Measurements from ENCODE around the gene TCEAL6.
"Not testable (repeated sequence)": the region's sequence is repeated elsewhere in the genome, so short reads cannot be mapped to it uniquely, and the experiment has no call there.

Gene TCEAL6

DNA sequence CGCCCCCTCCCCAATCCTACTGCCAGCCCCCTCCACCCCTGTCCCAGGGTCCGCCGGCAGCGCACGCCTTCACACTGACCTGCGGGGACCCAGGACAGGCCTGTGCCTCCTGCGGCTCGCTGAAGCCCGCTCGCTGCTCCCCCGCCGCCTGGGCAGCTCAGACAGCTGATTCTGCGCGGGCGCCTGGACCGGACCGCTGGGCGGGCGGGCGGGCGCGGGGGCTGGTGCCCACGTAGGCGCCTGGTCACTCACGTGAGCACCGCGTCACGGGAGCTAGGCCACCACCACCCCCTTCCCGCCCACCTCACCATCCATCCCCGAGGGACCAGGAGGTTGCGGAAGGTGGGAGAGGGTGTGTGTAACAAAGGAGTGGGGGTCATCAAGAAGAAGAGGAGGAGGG lies at the start of gene TCEAL6:
TSS of gene TCEAL6 (minus strand) at position 208 of the 400 bp plus-strand sequence.
- DNase-seq: not testable (repeated sequence)

GRCh38 chrX:102185967-102186720 lies 43.9 kb upstream of the TCEAL6 start:
- no peak for DNase-seq

GRCh38 chrX:102155806-102156179 lies 13.5 kb upstream of the TCEAL6 start, which contains the start of gene BEX5:
Gene BEX5 (minus strand): TSS chrX:102155977. CDS start chrX:102154265, 1,712 bp downstream.
- DNase-seq: peak in 1 of 2 experiments; percentile 3

DNA sequence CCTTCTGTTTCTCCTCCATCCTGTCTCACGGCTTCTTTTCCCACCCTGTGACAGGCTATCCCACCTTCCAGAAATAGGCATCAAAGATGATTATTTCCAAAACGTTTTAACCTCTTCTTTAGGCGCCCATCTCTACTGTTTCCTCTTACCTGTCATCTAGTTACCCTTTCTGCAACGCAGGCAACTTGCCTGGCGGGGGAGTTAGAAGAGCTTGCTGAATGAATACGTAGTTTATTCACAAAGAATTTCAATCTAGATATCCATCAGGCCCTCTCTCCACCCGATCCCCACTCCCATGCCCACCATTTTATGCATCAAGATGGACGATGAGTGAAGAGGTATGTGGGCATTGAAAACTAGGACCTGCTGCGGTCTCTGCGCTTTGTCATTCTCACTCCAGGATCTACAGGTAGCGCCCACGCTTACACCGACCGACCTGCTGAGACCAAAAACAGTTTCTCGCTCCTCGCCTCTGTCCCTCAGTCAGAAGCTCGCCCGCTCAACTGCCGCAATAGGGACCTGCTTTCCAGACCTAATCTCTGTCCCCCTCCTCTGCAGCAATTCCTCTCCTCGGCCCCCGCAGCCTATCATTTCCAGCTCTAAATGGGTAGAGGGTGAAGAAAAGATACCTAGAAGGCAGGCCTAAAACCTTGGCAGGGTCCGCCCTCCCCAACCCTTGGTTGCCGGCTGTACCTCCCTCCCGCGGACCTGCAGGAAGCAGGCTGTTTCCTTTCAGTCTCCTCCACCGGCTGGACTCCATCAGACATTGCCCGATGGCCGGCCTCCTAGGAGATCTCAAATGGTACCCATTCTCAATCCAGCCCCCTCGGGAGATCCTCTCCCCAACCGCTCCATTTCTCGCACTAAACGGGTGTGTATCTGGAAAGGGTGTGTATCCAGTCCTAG lies 12.9 kb upstream of the TCEAL6 start:
- no peak for DNase-seq

DNA sequence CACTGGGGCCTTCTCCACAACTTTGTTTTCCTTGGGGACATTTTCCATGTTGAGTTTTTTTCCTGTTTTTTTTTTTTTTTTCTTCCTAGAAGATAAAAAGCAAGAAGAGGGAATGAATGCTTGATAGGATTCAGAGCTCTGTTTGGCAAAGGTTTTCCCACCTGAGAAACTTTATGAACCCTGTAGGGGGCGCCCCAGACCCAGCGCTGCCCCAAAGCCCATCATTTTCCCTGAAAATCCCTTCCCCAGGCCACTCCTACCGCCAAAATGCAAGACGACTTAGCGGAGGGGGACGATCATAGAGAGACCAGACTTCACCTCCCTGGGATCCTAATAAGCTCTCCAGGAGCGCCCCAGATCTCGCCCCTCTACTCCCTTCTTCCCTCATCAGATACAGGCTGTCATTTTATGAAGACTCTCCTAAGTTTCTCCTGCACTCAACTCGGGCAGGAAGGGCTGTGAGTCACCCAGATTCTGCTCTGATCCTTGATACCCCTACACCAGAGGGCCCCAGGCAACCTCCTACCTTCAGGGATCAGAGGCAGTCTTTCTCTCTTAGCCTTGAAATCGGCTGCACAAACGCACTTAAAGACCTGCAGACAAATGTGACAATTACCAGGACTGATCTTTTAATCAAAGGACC lies 12.1 kb upstream of the TCEAL6 start:
- DNase-seq: no peak

- not testable (repeated sequence) for DNase-seq
Measured at GRCh38 chrX:102141631-102142030, 650 bp downstream of the TCEAL6 start.

- not testable (repeated sequence) for DNase-seq
Measured at GRCh38 chrX:102140876-102141275, 1.4 kb downstream of the TCEAL6 start.

GRCh38 chrX:102138064-102138463 lies 4.2 kb downstream of the TCEAL6 start:
- no peak for DNase-seq

DNA sequence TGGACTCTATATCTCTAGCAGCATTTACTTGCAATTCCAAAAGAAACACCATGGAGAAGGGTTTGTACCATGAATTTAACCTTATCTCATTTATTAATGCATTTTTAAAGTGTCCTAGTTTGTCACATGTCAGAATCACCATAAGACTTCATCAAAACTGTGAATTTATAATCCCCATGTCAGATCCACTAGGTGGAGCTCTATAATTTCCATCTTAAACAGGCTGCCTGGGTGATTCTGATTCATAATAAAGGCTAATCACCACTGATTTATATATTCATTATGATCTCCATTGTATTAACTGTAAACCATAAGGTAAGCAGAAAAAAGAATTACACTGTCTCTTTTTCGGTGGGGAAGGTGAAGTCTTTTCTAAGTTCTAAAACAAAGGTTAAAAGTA lies 12.8 kb downstream of the TCEAL6 start:
- DNase-seq: no peak

- no peak for DNase-seq
Measured at GRCh38 chrX:102126863-102127262, 15.4 kb downstream of the TCEAL6 start.

- DNase-seq: not testable (repeated sequence)
Measured at GRCh38 chrX:102126080-102126818, 16.0 kb downstream of the TCEAL6 start.

DNA sequence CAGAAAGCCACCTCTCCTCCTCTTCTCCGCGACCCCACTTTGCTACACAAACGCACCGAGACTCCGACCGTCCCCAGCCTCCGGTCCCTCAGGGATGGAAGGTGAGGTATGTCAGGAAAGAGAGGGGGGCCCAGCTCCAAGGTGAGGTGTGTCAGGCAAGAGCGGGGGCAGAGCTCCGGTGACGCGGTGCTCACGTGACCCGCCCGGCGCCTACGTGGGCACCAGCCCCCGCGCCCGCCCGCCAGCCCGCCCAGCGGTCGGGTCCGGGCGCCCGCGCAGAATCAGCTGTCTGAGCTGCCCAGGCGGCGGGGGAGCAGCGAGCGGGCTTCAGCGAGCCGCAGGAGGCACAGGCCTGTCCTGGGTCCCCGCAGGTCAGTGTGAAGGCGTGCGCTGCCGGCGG lies 16.8 kb downstream of the TCEAL6 start, which contains the start of gene TCEAL2:
TSS of gene TCEAL2 (plus strand) at position 244 of the 400 bp plus-strand sequence. CDS start 1,152 bp downstream, outside the sequence.
- DNase-seq: not testable (repeated sequence)

DNA sequence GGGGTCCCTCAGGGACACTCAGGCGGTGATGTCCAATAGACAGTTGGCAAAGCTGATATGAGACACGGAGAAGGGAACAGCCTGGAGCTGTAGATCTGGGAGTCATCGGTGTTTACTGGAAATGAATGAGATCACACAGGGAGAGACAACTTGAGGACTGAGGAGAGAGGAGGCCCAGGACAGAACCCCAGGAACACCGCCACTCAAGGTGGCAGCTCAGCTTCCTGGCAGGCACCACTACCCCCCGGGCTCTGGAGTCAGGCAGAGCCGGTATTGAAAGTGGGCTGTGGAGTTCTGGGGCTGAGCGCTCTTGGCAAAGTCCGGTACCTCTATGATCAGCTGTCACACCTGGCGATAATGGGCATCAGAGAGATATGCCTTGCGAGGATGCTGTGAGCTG lies 17.3 kb downstream of the TCEAL6 start:
- DNase-seq: not testable (repeated sequence)

DNA sequence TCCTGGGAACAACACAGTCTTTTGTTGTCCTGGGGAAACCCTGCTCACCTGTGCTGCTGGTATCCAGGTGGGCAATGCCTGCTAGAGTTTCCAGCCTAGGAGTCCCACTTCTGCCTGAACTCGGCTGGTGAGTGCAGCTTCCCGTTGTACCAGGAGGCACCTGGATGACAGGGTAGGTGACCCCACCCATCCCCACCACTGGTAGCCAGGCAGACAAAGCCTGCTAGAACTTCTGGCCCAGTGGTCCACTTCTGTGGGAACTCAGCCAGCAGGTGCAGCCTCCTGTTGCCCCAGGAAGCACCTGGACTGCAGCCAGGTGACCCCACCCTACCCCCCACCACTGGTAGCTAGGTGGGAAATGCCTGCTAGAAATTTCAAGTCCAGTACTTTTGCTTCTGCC lies 26.5 kb downstream of the TCEAL6 start:
- DNase-seq: no peak

DNA sequence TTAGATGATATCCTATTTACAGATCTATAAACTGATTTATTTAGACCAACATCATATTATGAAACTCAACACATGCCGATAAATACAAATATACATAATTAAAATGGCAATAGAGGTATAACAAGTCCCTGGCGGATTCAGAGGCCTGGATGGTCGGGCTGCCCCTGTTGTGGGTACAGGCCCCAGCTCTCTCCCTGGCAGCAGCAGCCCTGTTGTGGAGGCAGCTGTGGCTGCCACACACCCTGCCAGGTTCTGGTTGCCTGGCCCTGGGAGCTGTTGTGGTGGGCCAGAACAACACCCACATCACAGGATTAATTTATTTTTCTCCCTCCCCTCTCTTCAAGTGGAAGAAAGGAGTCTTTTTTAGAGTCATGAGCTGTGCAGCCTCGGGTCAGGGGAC lies 28.9 kb downstream of the TCEAL6 start:
- no peak for DNase-seq
